HG03135 (cell line): ENCODE results near the gene TVP23C.

Experiments
- ATAC-seq: cut with Tn5 transposase; IDR thresholded peaks from one replicate; pipeline ENCODE4 v1.9.1; 2021; ENCODE audit warnings: mild to moderate bottlenecking, moderate library complexity; ENCODE audit not compliant: unreplicated experiment

Gene TVP23C

GRCh38 chr17:15466131-15466530 lies 97.2 kb downstream of the TVP23C start:
- no peak for ATAC-seq

DNA sequence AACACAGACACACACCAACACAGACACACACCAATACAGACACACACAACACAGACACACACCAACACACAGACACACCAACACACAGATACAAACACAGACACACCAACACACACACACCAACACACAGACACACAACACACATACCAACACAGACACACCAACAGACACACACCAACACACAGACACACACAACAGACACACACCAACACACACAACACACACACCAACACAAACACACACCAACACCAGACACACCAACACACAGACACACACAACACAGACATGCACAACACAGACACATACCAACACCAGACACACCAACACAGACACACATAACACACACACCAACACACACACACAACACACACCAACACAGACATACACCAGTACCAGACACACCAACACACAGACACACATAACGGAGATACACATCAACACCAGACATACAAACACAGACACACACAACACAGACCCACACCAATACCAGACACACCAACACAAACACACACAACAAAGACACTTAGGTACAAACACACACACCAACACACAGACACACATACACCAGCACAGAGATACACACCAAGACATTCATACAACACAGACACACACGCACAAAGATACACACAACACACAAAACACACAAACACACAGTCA lies 98.1 kb downstream of the TVP23C start:
- no peak for ATAC-seq

DNA sequence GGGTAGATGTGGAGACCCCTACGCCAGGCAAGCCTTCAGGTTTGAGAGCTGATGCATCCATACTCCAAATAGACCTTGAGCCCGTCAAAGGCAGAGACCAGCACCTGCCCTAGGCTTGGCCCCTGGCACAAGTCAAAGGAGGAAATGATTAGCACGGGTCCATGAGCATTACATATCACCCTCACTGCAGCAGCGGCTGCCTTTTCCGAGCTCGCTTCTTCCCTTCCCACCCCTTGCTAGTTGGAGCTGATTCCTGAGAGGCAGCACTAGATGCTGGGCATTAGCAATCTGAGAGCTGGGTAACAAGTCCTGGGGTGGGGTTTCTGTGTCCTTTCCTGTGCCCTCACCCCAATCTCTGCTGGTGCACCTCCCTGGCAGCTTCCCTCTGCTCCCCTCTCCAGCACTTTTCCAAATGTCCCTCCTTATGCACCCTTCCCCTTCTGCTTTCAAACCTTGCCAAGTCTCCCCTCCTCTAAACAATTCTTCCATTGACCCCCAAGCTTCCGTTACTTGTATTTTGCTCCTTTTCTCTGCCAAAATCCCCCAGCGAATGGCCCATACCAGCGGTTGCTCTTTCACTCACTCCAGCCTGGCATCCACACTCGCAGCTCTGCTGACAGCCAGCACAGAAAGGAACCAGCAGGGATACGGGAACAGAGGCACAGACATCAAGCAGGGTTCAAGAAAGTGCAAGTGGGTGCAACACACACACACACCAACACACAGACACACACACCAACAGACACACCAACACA lies 98.9 kb downstream of the TVP23C start:
- ATAC-seq: no peak

- ATAC-seq: no peak
These were observed 100.1 kb downstream of the TVP23C start for GRCh38 chr17:15462976-15463772.

DNA sequence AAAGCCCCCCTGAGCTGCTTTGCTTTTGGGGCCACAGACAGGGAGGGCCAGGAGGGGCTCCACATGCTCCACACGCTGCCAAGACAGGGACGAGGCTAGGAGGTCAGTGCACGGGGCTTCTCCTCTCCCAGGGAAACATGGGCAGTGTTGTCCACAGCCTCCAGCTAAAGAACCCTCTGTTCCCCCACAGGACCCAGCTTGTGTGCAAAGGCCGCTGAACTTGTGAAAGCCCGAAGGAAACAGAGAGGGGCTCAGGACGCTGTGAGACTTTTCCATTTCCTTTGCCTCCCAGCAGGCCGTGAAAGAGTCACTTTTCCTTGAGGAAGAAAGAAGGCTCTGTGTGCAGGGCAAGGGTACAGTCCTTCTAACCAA lies 105.6 kb downstream of the TVP23C start:
- no peak for ATAC-seq

- ATAC-seq: no peak
These were observed 106.1 kb downstream of the TVP23C start for GRCh38 chr17:15456972-15457722.

GRCh38 chr17:15456496-15456895 lies 106.8 kb downstream of the TVP23C start:
- no peak for ATAC-seq

DNA sequence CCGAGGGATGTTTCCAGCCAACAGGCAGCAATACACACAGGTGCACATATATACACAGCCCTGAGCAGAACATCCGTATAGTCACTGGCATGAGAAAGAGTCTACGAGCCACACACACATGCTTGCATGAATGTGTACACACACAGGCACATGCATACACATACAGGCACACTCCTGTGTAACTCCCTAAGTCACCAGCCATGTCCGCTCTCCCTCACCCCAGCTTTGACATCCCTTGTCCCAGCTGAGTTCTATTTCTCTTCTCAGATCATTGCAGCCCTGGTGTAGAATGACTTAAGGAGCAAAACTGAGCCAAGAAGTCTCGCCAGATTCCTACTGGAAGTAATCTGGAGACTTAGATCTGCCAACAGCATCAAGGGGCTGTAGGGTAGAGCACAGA lies 108.9 kb downstream of the TVP23C start:
- no peak for ATAC-seq

- ATAC-seq: no peak
These were observed 109.5 kb downstream of the TVP23C start for GRCh38 chr17:15453782-15454181.

DNA sequence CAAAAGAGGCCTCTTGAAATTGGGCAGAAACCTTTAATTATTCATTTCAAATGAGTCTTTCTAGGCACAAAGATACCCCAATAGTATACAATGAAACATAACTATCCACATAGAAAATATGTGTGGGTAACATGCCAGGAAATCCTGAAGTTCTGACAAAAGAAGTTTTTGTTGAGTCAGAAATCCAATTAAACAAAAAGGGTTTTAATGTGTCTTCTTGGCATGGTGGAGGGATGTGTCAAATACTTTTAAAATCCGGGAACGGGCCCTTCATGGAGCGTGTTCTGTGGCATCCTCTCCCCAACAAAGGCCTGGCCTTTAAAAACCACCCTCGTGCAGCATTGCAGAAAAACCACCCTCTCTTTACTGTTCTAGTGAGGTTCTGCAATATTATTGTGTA lies 110.0 kb downstream of the TVP23C start:
- ATAC-seq: no peak

- ATAC-seq: no peak
These were observed 110.5 kb downstream of the TVP23C start for GRCh38 chr17:15452746-15453145.
